GM12801 (cell line): Measurements from ENCODE around the gene CTBP1.

ENCODE experiments used
- TF ChIP-seq, protein P1 (sequence below): IDR thresholded peaks from one replicate; pipeline ENCODE4 v1.5.1; 2011; ENCODE audit warnings: control low read depth; ENCODE audit not compliant: insufficient read length; ENCODE audit errors: extremely low read depth

The CTBP1 gene

DNA sequence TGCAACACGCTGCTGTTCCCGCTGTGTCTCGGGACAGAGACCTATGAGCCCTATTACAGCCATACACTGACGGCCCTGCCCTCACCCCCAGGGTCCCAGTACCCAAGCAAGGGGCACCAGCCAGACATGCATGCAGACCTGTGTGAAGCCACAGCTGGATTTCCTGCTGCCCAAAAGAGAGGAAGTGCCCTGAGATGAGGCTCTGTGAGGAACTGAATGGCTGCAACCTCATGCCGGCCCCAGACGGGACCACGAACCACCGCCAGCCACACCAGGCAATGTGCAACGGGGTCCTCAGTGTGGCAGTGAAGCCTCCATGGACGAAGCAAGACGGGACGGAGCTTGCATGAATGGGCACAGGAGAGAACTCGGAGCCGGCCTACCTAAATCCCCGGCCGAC is 21.1 kb downstream of the CTBP1 start:
- TF ChIP-seq, protein P1, sequence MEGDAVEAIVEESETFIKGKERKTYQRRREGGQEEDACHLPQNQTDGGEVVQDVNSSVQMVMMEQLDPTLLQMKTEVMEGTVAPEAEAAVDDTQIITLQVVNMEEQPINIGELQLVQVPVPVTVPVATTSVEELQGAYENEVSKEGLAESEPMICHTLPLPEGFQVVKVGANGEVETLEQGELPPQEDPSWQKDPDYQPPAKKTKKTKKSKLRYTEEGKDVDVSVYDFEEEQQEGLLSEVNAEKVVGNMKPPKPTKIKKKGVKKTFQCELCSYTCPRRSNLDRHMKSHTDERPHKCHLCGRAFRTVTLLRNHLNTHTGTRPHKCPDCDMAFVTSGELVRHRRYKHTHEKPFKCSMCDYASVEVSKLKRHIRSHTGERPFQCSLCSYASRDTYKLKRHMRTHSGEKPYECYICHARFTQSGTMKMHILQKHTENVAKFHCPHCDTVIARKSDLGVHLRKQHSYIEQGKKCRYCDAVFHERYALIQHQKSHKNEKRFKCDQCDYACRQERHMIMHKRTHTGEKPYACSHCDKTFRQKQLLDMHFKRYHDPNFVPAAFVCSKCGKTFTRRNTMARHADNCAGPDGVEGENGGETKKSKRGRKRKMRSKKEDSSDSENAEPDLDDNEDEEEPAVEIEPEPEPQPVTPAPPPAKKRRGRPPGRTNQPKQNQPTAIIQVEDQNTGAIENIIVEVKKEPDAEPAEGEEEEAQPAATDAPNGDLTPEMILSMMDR = no peak

DNA sequence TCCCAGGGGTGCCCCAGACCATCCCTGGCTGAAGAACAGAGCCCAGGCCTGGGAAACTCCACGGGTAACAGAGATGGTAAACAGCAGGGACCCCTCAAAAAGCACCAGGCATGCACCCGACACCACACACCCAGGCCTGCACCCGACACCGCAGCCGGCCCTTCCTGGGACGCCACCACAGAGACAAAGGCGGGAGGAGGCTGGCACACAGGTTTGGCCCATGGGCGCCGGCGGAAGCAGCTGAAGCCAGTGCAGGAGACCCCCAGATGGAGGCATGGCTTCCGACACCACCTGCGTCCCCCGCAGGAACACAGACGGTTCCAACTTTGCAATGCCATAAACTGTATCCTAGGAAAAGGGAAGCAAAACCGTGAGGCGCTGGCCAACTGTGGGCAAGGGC is 22.3 kb downstream of the CTBP1 start:
- TF ChIP-seq, protein P1 = no peak

DNA sequence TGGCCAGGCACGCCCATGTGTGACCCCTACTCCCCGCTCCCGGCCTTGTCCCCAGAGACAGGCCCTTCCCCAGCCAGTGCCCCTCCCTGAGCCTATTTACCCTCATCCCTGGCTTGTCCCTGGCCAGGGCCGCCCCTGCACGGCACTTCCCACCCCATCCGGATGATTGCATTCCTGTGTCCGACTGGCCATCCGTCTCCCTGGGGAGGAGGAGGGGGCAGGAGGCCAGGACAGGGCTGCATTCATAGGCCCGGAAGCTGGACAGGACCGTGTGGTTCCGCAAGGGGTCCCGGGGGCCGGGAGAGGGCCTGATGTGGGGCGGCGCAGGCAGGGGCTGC is 22.8 kb downstream of the CTBP1 start:
- TF ChIP-seq, protein P1 = no peak

DNA sequence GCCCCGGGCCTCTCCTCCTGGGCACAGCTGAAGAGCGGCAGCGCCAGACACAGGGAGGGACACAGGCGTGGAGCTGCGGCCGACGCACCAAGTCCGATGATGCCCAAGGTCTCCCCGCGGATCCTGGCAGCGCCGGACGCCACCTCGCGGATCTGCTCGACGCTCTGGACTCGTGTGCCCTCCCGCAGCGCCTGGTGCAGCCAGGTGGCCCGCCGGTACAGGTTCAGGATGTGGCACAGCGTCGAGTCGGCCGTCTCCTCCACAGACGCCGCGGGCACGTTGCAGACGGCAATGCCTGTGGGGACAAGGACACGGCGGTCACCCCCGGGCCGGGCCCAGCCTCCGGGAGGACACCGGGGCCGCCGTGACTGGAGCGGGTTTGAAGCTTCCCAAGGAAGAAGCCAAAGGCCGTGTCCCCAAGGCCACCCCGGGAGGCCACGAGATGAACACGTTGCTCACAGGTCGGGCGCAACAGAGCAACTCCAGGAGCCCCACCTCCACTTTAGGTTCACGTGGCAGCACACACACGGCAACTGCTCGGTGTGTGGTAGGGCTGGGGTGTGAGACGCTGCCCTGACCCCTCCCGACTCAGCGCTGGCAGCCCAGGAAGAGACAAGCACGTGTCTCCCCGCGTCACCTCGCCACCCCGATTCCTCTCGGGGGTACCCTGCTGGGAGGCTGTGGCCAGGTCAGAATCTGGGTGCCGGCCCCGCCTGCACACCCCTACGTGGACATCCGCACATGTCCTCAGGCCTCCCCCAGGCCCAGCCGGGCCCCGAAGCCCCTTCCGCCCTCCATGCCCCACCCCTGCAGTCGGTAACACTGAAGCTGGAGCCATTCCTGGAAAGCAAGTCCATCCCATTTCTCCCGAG is 23.4 kb downstream of the CTBP1 start:
- TF ChIP-seq, protein P1 = no peak

DNA sequence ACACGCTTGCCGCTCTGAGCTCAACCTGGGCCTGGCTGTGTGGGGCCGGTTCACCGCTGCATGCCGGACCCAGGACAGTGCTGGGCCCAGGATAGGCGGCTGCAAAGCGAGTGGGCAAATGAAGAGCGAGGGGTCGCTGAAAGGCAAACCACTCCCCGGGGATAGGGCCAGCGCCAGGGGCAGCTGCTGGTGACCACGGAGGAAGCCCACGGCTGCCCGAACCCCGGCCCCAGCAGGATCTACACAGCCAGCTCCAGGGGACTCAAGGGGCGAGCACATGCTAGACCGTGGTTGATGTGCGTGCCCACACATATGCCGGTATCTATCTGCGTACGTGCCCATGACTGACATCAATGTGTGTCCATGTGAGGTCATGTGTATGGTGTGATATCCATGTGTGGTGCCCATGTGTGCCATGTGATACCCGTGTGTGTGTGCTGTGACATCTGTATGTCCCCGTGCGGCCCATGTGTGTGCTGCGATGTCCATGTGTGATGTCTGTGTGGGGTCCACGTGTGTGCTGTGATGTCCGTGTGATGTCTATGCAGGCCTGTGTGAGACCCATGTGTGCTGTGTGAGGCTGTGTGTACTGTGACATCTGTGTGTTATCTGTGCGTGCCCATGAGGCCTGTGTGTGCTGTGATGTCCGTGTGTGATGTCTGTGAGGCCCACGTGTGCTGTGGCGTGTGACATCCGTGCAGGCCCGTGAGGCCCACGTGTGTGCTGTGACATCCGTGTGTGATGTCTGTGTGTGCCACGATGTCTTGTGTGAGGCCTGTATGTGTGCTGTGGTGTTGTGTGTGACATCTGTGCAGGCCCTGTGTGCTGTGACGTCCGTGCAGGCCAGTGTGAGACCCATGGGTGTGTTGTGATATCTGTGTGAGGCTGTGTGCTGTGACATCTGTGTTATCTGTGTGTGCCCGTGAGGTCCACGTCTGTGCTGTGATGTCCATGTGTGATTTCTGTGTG is 24.8 kb downstream of the CTBP1 start:
- TF ChIP-seq, protein P1 = no peak

DNA sequence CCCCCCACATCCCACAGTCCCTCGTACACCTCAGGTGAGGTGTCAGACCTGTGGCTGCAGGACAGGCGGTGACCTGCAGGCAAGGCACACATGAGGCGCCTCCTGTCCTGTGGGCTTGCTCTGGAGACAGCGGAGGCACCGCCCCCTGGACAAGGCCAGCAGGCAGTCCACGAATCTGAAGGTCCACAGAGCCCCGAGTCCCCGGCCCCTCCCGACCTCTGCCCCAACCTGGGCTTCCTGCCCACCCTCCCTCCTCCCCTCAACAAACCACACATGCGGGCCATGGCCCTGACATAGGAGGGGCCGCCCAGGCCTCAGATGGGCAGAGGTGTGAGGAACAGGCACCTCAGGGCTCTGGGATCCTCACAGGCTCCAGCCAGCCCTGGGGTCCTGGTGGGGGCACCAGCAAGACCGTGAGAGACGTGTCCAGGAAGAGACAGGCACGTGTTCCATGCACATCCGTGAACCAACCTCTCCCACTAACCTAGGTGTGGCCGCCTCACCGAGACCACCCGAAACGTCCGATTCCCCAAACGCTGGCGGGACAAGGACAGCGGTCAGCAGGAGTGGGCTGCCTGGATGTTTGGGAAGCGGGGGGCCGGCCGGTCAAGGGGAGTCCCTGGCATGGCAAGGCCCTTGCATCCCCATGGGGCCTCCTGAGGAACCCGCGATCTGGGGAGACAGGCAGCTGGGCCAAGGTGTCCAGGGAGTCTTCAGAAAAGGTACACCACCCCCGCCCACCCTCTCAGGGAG is 25.8 kb downstream of the CTBP1 start:
- TF ChIP-seq, protein P1 = no peak
